ENCODE data around the gene KIR2DL3.

DNA sequence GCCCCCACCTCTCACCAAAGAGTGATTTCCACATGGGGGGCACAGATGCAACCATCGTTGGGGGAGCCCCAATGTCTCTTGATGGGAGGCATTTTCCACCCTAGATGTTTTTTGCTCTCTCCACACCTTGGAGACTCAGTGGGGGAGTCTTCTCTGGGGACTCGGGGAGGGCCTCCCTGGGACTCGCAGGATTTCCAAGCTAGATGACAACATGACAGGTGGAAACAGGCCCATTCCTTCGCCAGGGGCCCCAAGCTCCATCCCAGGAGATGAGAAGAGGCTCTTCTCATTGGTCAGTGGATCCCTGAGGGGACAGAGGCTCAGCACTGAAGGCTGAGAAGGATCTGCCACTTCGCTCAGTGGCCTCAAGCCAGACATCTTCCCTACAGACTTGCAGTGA lies 52.4 kb downstream of the KIR2DL3 start:
- TF ChIP-seq CTCF (conservative IDR thresholded peaks at IDR 0.05; ENCODE audit: low read depth in 2 of 2) (no peak), EZH2phosphoT487 (IDR thresholded peaks at IDR 0.05; ENCODE audit: unreplicated experiment) (no peak)

Measured in GM23338 (cell line).